ENCODE data around the gene DDAH1. TPM values are rescaled to one million over a fixed set of nuclear protein-coding genes. Genes with fewer than 3 reads are reported as not detected.

Gene DDAH1
- total RNA-seq, 1 experiment from 2014 or later, result 87.9 TPM

GRCh38 chr1:85398391-85399064 lies 66.4 kb downstream of the DDAH1 start:
- no TSS peak for BruUV-seq (replicated peaks)
- DNase-seq, result no peak
- CTCF ChIA-PET, result no interaction called here
- no peaks in the 10 kb centered on the region for H3K9me3 ChIP-seq
- H3K27me3 Mint-ChIP-seq (ENCODE audit: insufficient read depth, unreplicated experiment), result no peaks in the 10 kb centered on the region
- peaks cover 6% of the 10 kb centered on the region for H3K36me3 Mint-ChIP-seq (ENCODE audit: insufficient read depth, unreplicated experiment)
- no peak overlapping the region for H3K4me3 Mint-ChIP-seq (ENCODE audit: unreplicated experiment)
- H3K9me3 Mint-ChIP-seq (ENCODE audit: unreplicated experiment), result no peaks in the 10 kb centered on the region
- H3K4me1 ChIP-seq, result 0 out of 2 replicates have a peak, but pooled peaks cover 7% of the 10 kb centered on the region
- no peak overlapping the region for H3K4me3 ChIP-seq (ENCODE audit: low read depth, low read length)
- POLR2A ChIA-PET, result no interaction called here
- no peak overlapping the region for H3K27ac Mint-ChIP-seq (ENCODE audit: unreplicated experiment)
- H3K36me3 ChIP-seq (ENCODE audit: control insufficient read depth, insufficient read depth, low read length), result no peaks in the 10 kb centered on the region
- intact Hi-C loops (cut with micrococcal nuclease; ENCODE audit: unreplicated experiment), result loop anchor here (1.0 kb wide), 2 partner anchors 54 to 90 kb away; no protein-coding TSS in a partner anchor
- no peak for TF ChIP-seq CTCF (IDR thresholded peaks at IDR 0.05; ENCODE audit: insufficient read depth in 1 of 2, low read depth in 1 of 2, low read length in 1 of 2, severe bottlenecking in 1 of 2, unreplicated experiment in 1 of 2)
- H3K27me3 ChIP-seq (replicated peaks; ENCODE audit: control insufficient read depth, insufficient read depth, low read length), result no peaks in the 10 kb centered on the region
- no peaks in the 10 kb centered on the region for H3K4me1 Mint-ChIP-seq (ENCODE audit: low read depth, unreplicated experiment)

GRCh38 chr1:85397490-85398032 lies 67.4 kb downstream of the DDAH1 start:
- H3K36me3 Mint-ChIP-seq (ENCODE audit: insufficient read depth, unreplicated experiment), result peaks cover 6% of the 10 kb centered on the region
- no peaks in the 10 kb centered on the region for H3K27me3 Mint-ChIP-seq (ENCODE audit: insufficient read depth, unreplicated experiment)
- H3K4me3 Mint-ChIP-seq (ENCODE audit: unreplicated experiment), result no peak overlapping the region
- intact Hi-C loops (cut with micrococcal nuclease; ENCODE audit: unreplicated experiment), result loop anchor here (1.0 kb wide), 2 partner anchors 53 to 89 kb away; no protein-coding TSS in a partner anchor
- no peak for DNase-seq
- H3K9me3 Mint-ChIP-seq (ENCODE audit: unreplicated experiment), result no peaks in the 10 kb centered on the region
- no peak for TF ChIP-seq CTCF (IDR thresholded peaks at IDR 0.05; ENCODE audit: insufficient read depth in 1 of 2, low read depth in 1 of 2, low read length in 1 of 2, severe bottlenecking in 1 of 2, unreplicated experiment in 1 of 2)
- Histone ChIP-seq H3K4me3 (ENCODE audit: low read depth, low read length) (no peak overlapping the region), H3K9me3 (no peaks in the 10 kb centered on the region), H3K27me3 (replicated peaks; ENCODE audit: control insufficient read depth, insufficient read depth, low read length) (no peaks in the 10 kb centered on the region), H3K4me1 (0 out of 2 replicates have a peak, but pooled peaks cover 7% of the 10 kb centered on the region), H3K36me3 (ENCODE audit: control insufficient read depth, insufficient read depth, low read length) (no peaks in the 10 kb centered on the region)
- no peak overlapping the region for H3K27ac Mint-ChIP-seq (ENCODE audit: unreplicated experiment)
- POLR2A ChIA-PET, result no interaction called here
- BruUV-seq (replicated peaks), result no TSS peak
- CTCF ChIA-PET, result no interaction called here
- H3K4me1 Mint-ChIP-seq (ENCODE audit: low read depth, unreplicated experiment), result no peaks in the 10 kb centered on the region

- TF ChIP-seq CTCF (IDR thresholded peaks at IDR 0.05; ENCODE audit: insufficient read depth in 1 of 2, low read depth in 1 of 2, low read length in 1 of 2, severe bottlenecking in 1 of 2, unreplicated experiment in 1 of 2), result no peak
- no peaks in the 10 kb centered on the region for H3K4me1 Mint-ChIP-seq (ENCODE audit: low read depth, unreplicated experiment)
- Histone ChIP-seq H3K4me3 (ENCODE audit: low read depth, low read length) (no peak overlapping the region), H3K36me3 (ENCODE audit: control insufficient read depth, insufficient read depth, low read length) (no peaks in the 10 kb centered on the region), H3K27me3 (replicated peaks; ENCODE audit: control insufficient read depth, insufficient read depth, low read length) (no peaks in the 10 kb centered on the region), H3K4me1 (0 out of 2 replicates have a peak, but pooled peaks cover 7% of the 10 kb centered on the region), H3K9me3 (no peaks in the 10 kb centered on the region)
- peaks cover 6% of the 10 kb centered on the region for H3K36me3 Mint-ChIP-seq (ENCODE audit: insufficient read depth, unreplicated experiment)
- POLR2A ChIA-PET, result no interaction called here
- H3K9me3 Mint-ChIP-seq (ENCODE audit: unreplicated experiment), result no peaks in the 10 kb centered on the region
- no peak overlapping the region for H3K4me3 Mint-ChIP-seq (ENCODE audit: unreplicated experiment)
- no TSS peak for BruUV-seq (replicated peaks)
- H3K27me3 Mint-ChIP-seq (ENCODE audit: insufficient read depth, unreplicated experiment), result no peaks in the 10 kb centered on the region
- H3K27ac Mint-ChIP-seq (ENCODE audit: unreplicated experiment), result no peak overlapping the region
- intact Hi-C loops (cut with micrococcal nuclease; ENCODE audit: unreplicated experiment), result no loop called here
- CTCF ChIA-PET, result no interaction called here
- DNase-seq, result no peak
Measured at GRCh38 chr1:85396194-85396593, 68.8 kb downstream of the DDAH1 start.

Measured in Caco-2 (cell line).